Gastrocnemius medialis (tissue), 4 donors: ENCODE data around the gene ASAP2. TPM values are rescaled to one million over a fixed set of nuclear protein-coding genes. Genes with fewer than 3 reads are reported as not detected.

ENCODE experiments used
- ATAC-seq, 2 donors: fragments of 150-250 bp; one replicate each; pipeline ENCODE4 v1.9.1; 2016
- DNase-seq, 2 donors: peaks; one replicate each; pipeline ENCODE4 v3.0.0-alpha.2; 2019
- H3K27ac ChIP-seq, 4 donors: fragments of 200-600 bp; sonication (generic); 1 replicate in 1 of 4; 2 replicates in 3 of 4; pipeline ENCODE4 v1.5.1; 2016 to 2018; ENCODE audit warnings: mild to moderate bottlenecking in 2 of 4, moderate library complexity in 1 of 4
- H3K27me3 ChIP-seq, 3 donors: fragments of 200-600 bp; sonication (generic) in 2 of 3; 1 replicate in 1 of 3; 2 replicates in 2 of 3; pipeline versions ENCODE4 v1.5.1 to v1.6.0; 2016 to 2019; ENCODE audit warnings: mild to moderate bottlenecking in 1 of 3, moderate library complexity in 1 of 3
- H3K36me3 ChIP-seq, 2 donors: fragments of 200-600 bp; sonication (generic) in 1 of 2; one replicate each; pipeline ENCODE4 v1.5.1; 2017 to 2018
- H3K4me1 ChIP-seq, 2 donors: fragments of 200-600 bp; sonication (generic) in 1 of 2; one replicate each; pipeline ENCODE4 v1.5.1; 2016 to 2017; ENCODE audit warnings: mild to moderate bottlenecking in 2 of 2
- H3K4me3 ChIP-seq, 4 donors: fragments of 200-600 bp; sonication (generic) in 3 of 4; 1 replicate in 1 of 4; 2 replicates in 3 of 4; pipeline ENCODE4 v1.5.1; 2016 to 2019; ENCODE audit warnings: mild to moderate bottlenecking in 2 of 4
- H3K9me3 ChIP-seq, 3 donors: fragments of 200-600 bp; sonication (generic) in 2 of 3; 1 replicate in 1 of 3; 2 replicates in 2 of 3; pipeline ENCODE4 v1.5.1; 2016 to 2019
- CTCF ChIP-seq, 5 experiments: fragments of 450-650 bp in 3 of 5; fragments of 200-600 bp in 2 of 5; sonication (generic) in 2 of 5; IDR thresholded peaks in 4 of 5; conservative IDR thresholded peaks in 1 of 5; 1 replicate in 4 of 5; 2 replicates in 1 of 5; pipeline ENCODE4 v1.5.1; 2016 to 2019; ENCODE audit warnings: antibody characterized with exemption in 5 of 5, mild to moderate bottlenecking in 3 of 5, moderate library complexity in 3 of 5
- POLR2A ChIP-seq, 2 donors: fragments of 450-650 bp; IDR thresholded peaks; one replicate each; pipeline ENCODE4 v1.6.1; 2017; ENCODE audit warnings: antibody characterized with exemption in 2 of 2, mild to moderate bottlenecking in 2 of 2, moderate library complexity in 2 of 2
- in situ Hi-C, 4 donors: fragments of 200-750 bp; cut with MboI; loops; one replicate each; pipeline versions ENCODE4 v1.15.0 to v1.8.0; 2017; ENCODE audit warnings: low sequenced_read_pairs in 4 of 4
- intact Hi-C: fragments of 100-400 bp; cut with DNase I; formaldehyde crosslinking; loops from one replicate; pipeline ENCODE4 v1.15.1; 2023; ENCODE audit warnings: low total_unique reads
- total RNA-seq, 4 donors: library from RNA; depleted of rRNA; stranded (reverse); fragments of >200 nt; gene quantifications; one replicate each; pipeline versions ENCODE4 v1.1.0 to v1.2.3, GENCODE V29; 2016

Gene ASAP2
- total RNA-seq, 4 donors from 2014 or later, result 1.9 to 4.0 (median 3.4) TPM

DNA sequence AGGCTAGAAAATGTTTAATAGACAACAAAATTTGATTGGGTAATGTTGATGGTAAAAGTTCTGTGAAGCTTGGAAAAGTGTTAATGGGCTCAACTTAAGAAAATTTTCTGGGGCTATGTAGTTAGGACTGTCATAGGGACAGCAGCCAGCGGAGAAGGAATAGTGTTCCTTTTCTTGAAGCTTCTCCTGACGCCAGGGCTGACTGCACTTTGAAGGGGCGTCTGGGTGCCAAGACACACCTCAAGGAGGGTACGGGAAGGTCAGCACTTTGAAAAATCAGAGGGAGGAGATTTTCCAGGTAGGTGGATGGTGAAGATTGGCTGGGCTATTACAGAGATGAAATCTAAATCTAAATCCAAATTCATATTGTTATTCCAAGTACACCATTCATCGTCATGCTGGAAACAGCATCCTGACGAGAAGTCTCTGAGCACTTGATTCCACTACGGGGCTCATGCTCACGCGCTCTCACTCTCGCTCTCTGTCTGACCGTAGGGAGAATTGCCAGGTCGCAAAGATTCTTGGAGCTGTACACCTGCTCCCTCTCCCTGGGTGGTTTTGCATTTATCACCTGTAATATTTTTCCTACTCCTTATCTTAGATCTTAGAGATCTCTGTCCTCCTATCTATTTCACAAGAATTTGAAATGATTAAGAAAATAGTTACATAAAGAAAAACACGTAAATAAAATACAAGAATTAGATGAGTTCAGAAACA lies 125.7 kb downstream of the ASAP2 start:
- TF ChIP-seq POLR2A (IDR thresholded peaks at IDR 0.05) (no peak), CTCF (IDR thresholded peaks at IDR 0.05 in 4 of 5, conservative IDR thresholded peaks at IDR 0.05 in 1 of 5) (no peak)
- Histone ChIP-seq H3K27ac (peak overlapping the region in 1 of 4 donors; percentile 2), H3K9me3 (no peaks in the 10 kb centered on the region), H3K27me3 (no peaks in the 10 kb centered on the region), H3K36me3 (no peaks in the 10 kb centered on the region), H3K4me3 (no peak overlapping the region), H3K4me1 (peaks cover 7 to 21% of the 10 kb centered on the region in 2 donors)
- intact Hi-C loops, result no loop called here
- ATAC-seq (no peak), DNase-seq (no peak)
- in situ Hi-C loops, result loop anchor here (5.0 to 10.0 kb wide), 3 partner anchors 127 to 190 kb away; partner anchors contain the start of gene ASAP2 (in 2 of the 4)

- TF ChIP-seq CTCF (IDR thresholded peaks at IDR 0.05 in 4 of 5, conservative IDR thresholded peaks at IDR 0.05 in 1 of 5) (no peak), POLR2A (IDR thresholded peaks at IDR 0.05) (no peak)
- Histone ChIP-seq H3K27ac (peak overlapping the region in 1 of 4 donors; percentile 11), H3K4me3 (no peak overlapping the region), H3K36me3 (no peaks in the 10 kb centered on the region), H3K27me3 (no peaks in the 10 kb centered on the region), H3K4me1 (peaks cover 7 to 17% of the 10 kb centered on the region in 2 donors), H3K9me3 (no peaks in the 10 kb centered on the region)
- DNase-seq (no peak), ATAC-seq (no peak)
- intact Hi-C loops, result loop anchor here (1.0 kb wide), 2 partner anchors 127 to 191 kb away; partner anchors contain the start of gene ASAP2
- in situ Hi-C loops, result loop anchor here (5.0 to 10.0 kb wide), 3 partner anchors 128 to 191 kb away; partner anchors contain the start of gene ASAP2 (in 2 of the 4)
These were observed 126.2 kb downstream of the ASAP2 start for GRCh38 chr2:9332853-9333245.

- Histone ChIP-seq H3K4me3 (no peak overlapping the region), H3K36me3 (no peaks in the 10 kb centered on the region), H3K9me3 (no peaks in the 10 kb centered on the region), H3K27me3 (no peaks in the 10 kb centered on the region), H3K4me1 (peaks cover 7 to 16% of the 10 kb centered on the region in 2 donors), H3K27ac (peak overlapping the region in 2 of 4 donors; percentile 11 to 24)
- DNase-seq (peak; percentile 24 to 45), ATAC-seq (peak; percentile 86 to 91)
- intact Hi-C loops, result loop anchor here (1.0 kb wide), 2 partner anchors 127 to 191 kb away; partner anchors contain the start of gene ASAP2
- TF ChIP-seq POLR2A (IDR thresholded peaks at IDR 0.05) (no peak), CTCF (IDR thresholded peaks at IDR 0.05 in 4 of 5, conservative IDR thresholded peaks at IDR 0.05 in 1 of 5) (peak; percentile 36 to 66 (median 45))
- in situ Hi-C loops, result loop anchor here (5.0 to 10.0 kb wide), 3 partner anchors 129 to 191 kb away; partner anchors contain the start of gene ASAP2 (in 2 of the 4)
These were observed 127.1 kb downstream of the ASAP2 start for GRCh38 chr2:9333591-9334171.

GRCh38 chr2:9334761-9335160 lies 128.1 kb downstream of the ASAP2 start:
- in situ Hi-C loops (loop anchor here (5.0 to 10.0 kb wide), 3 partner anchors 130 to 192 kb away; partner anchors contain the start of gene ASAP2 (in 2 of the 4)), intact Hi-C loops (no loop called here)
- ATAC-seq, result no peak

More at GRCh38 chr2:9334761-9335160, 128.1 kb downstream of the ASAP2 start:
- TF ChIP-seq POLR2A (IDR thresholded peaks at IDR 0.05), result no peak
- TF ChIP-seq CTCF (IDR thresholded peaks at IDR 0.05 in 4 of 5, conservative IDR thresholded peaks at IDR 0.05 in 1 of 5), result no peak
- Histone ChIP-seq H3K27me3 (no peaks in the 10 kb centered on the region), H3K4me3 (no peak overlapping the region), H3K36me3 (no peaks in the 10 kb centered on the region), H3K4me1 (peaks cover 7 to 16% of the 10 kb centered on the region in 2 donors), H3K9me3 (no peaks in the 10 kb centered on the region), H3K27ac (peak overlapping the region in 1 of 4 donors; percentile 34)
- no peak for DNase-seq
